GM18873 (cell line): ENCODE data around the gene MTG1.
A peak's percentile ranks its signal among the peaks of the same experiment; 100 is the strongest.
"Not testable (repeated sequence)": the region's sequence is repeated elsewhere in the genome, so short reads cannot be mapped to it uniquely, and the experiment has no call there.

ENCODE experiments used
- ATAC-seq: cut with Tn5 transposase; IDR thresholded peaks from one replicate; pipeline ENCODE4 v1.9.1; 2021; ENCODE audit warnings: mild to moderate bottlenecking, moderate library complexity, moderate number of reproducible peaks; ENCODE audit not compliant: unreplicated experiment, low FRiP score

Gene MTG1

DNA sequence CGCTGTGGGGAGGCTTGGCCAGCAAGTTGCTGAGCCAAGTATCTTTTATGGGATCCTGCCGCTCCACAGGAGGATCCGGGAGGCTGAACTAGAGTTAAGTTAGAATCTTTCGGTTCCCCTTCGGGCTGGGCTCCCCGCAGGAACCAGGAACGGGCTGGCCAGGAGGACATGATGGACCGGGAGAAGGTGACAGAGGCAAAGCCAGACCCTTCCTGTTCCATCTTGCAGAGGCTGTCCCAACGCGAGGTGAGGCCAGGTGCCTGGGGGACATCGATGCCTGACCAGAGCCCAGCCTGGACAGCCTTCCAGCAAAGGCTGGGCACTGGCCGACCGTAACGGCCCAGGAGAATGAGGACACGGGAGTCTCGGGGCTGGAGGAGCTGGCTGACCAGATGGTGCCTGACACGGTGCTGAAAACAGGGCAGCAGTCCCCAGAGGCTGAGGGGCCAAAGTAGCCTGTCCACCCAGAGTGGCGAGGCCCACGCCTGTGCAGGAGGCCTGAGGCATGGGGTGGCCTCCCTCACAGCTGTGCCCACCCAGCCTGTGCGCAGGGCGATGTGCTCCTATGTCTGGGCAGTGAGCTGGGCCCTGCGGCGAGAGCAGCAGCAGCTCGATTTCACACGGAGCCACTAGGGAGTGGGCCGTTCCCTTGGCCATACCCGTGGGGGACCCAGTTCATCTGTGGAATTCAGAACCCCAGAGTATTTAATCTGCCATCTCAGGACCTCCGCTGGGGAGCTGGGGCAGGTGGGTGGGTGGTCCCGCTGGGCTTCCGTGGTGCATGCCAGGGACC is 16.7 kb upstream of the MTG1 start:
- ATAC-seq, result no peak

DNA sequence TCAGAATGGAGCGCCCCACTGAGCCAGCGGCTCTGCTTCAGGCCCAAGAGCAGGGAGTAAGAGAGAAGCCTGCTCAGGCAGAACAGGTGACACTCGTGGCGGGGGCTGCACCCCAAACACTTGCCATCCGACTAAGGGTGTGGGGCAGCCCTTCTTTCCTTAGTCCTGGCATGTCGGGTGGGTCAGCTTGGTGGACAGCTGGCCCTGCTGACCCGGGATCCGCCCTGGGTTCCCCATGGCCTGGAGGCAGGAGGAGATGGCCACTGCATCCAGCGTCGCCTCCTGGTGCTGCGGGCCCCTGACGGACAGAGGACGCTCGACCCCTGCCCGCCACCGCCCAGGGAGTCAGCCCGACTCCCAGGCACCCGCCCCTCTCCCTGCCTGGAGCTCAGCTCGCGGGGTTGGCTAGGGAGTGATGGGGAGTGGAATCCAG is 16.1 kb upstream of the MTG1 start:
- no peak for ATAC-seq

DNA sequence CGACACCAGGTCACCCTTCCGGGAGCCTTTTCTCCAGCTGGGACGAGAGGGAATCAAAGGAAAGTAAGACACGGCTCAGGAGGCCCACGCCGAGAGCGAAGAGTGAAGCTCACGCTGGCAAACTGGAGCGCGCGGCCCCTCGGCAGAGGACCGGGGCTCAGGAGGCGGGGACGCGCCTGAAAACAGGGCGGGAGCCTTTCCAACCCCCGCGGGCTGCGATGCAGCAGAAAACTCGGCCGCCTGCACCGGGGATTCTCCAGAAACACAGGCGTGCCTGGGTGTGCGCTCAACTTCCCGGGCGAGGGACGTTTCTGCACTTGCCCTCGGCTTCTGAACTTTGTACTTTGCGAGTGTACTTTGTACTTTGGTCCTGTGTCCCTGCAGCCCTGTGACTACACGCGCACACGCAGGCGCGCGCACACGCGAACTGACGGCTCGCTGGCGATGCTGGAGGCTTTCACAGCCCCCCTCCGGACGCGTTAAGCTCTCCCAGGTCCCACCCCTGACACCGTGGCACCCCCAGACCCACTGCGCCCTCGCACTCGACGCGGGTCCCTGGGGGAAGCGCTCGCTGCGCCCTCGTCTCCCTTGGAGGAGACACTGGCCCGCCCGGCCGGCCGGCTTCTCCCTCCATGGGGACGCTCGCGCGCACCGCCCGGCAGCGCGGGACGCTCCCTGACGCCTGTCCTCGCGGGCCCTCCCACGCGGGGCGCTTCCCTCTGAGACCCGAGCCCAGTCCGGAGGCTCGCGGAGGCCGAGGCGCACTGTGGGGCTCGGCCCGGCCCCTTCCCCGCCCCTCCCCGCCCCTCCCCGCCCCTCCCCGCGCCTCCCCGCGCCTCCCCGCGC is 15.5 kb upstream of the MTG1 start:
- ATAC-seq, result no peak

DNA sequence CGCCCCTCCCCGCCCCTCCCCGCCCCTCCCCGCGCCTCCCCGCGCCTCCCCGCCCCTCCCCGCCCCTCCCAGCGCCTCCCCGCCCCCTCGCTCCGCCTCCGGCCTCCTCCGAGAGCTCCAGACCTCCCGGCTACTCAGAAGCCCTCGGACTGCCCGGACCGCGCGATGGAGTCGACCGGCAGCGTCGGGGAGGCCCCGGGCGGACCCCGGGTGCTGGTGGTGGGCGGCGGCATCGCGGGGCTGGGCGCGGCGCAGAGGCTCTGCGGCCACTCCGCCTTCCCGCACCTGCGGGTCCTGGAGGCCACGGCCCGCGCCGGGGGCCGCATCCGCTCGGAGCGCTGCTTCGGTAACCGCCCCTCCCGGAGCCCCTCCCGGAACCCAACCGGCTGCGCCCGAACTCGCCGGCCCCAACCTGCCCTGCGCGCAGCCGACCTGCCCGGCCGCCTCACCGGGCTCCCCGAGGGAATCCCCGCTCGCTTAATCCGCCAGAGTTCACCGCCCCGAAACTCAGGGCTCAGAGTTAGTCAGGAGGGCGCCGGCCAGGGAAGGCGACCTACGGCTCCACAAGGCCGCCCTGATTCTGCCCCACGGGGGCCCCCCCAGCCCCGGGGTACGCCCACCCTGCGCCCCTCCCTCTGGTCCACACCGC is 14.7 kb upstream of the MTG1 start, which contains the start of gene PAOX:
Gene PAOX (plus strand): TSS at position 111 of the 649 bp plus-strand sequence. CDS start 55 bp downstream, at position 166.
- ATAC-seq, result peak; percentile 41

DNA sequence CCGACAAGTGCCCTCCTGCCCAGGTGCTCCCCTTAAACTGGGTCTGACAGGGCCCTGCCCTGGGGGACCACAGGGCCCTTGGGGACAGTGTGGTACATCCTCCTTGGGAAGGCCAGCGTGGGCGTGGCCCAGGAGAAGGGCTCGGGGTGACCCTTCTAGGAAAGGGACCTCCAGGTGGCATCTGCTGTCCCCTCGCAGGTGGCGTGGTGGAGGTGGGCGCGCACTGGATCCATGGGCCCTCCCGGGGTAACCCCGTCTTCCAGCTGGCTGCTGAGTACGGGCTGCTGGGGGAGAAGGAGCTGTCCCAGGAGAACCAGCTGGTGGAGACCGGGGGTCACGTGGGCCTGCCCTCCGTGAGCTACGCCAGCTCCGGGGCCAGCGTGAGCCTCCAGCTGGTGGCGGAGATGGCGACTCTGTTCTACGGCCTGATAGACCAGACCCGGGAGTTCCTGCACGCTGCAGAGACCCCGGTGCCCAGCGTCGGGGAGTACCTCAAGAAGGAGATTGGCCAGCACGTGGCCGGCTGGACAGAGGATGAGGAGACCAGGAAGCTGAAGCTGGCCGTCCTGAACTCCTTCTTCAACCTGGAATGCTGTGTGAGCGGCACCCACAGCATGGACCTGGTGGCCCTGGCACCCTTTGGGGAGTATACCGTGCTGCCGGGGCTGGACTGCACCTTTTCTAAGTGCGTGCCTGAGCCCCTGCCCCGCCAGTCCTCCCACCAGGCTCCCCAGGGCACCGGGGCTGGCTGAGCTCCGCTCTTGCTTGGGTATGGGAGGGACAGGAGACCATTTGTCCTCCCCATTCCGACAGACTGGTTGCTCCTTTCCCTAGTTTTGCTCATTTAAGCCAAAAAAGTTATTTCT is 13.9 kb upstream of the MTG1 start:
- no peak for ATAC-seq

DNA sequence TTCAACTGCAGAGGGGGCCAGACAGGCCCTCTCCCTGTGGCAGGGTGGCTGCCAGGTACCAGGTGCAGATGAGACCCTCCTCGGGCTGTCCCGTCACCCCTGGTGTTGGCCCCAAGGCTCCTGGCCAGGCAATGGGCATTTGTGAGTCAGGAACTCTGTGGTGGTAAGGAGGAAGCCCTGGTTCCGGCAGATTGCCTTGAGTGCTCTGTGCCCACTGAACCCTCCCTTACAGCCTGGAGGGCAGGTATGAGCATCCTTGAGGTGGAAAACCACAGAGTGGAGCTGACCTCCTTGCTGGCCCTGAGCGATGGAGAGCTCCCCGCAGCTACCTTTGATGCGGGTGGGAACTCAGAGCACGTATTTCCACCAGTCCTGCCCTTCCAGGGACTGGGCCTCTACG is 12.9 kb upstream of the MTG1 start:
- ATAC-seq, result no peak

DNA sequence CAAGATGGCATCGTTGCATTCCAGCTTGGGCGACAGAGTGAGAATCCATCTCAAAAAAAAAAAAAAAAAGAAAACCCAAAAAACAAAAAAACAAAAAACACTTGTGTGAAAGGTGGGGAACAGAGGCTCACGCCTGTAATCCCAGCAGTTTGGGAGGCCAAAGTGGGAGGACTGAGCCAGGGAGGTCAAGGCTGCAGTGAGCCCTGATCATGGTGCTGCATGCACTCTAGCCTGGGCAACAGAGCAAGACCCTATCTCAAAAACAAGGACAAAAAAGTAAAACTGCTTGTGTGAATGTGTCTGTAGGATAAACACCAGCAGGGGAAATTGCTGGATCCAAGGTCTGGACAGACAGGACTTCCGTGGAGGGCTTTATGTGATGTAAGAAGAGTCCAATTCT is 10.4 kb upstream of the MTG1 start:
- ATAC-seq, result no peak

DNA sequence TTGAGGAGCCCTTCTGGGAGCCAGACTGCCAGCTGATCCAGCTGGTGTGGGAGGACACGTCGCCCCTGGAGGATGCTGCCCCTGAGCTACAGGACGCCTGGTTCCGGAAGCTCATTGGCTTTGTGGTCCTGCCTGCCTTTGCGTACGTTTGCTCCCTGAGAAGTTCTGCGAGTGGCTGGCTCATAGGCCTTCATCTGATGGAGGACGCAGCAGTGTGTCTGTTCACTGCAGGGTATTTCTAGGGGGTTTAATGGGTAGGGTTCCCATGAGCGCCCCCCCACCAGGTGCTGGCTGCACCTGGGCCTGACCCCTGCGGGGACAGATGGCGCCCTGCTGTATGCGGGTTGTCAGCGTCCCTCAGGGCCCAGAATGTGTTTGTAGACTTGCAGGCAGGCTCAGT is 9.9 kb upstream of the MTG1 start:
- ATAC-seq, result no peak

DNA sequence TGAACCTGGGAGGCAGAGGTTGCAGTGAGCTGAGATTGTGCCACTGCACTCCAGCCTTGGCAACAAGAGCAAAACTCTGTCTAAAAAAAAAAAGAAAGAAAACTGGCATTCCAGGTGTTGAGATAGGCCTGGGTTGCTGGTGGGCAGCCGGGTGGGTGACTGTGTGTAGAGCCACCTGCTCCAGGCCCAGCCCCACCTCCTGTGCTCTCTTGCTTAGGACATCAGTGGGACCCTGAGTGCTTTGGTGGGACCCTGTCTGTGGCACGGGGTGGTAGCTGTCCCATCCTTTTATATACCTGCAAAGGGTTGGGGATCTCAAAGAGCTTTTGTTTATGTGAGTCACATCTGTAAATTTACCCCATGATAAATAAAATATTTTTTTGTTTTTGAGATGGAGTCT is 8.7 kb upstream of the MTG1 start:
- no peak for ATAC-seq

DNA sequence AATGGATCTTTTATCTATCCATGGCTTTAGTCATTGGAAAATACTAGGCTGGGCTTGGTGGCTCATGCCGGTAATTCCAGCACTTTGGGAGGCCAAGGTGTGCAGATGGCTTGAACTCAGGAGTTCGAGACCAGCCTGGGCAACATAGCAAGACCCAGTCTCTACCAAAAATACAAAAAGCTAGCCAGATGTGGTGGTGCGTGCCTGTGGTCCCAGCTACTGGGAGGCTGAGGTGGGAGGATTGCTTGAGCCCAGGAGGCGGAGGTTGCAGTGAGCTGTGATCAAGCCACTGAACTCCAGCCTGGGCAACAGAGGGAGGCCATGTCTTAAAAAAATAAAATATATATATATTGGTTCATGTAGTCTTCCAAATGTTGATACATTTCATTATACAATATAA is 7.0 kb upstream of the MTG1 start:
- not testable (repeated sequence) for ATAC-seq

DNA sequence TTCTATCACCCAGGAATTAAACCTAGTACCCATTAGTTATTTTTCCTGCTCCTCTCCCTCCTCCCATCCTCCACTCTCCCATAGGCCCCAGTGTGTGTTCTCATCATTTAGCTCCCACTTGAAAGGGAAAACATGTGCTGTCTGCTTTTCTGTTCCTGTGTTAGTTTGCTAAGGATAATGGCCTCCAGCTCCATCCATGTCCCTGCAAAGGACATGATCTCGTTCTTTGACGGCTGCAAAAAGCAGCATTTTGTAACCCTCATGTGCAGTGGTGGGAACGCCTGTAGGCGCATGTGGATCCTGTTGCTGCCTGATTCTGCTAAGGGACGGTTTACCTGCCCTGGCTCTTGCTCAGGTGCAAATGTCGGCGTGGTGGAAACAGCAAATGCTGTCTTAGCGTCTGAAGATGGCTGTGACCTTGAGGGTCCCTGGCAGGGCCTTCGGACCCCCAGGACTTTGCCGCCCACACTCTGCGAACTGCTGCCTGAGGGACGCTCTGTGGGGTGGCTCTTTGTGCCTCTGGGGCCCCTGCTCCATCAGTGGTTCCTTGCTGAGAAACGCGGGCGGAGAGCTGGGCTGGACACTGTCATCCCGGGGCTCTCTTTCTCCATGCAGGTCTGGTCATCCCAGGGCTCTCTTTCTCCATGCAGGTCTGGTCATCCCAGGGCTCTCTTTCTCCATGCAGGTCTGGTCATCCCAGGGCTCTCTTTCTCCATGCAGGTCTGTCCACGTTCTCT is 5.6 kb upstream of the MTG1 start:
- no peak for ATAC-seq

DNA sequence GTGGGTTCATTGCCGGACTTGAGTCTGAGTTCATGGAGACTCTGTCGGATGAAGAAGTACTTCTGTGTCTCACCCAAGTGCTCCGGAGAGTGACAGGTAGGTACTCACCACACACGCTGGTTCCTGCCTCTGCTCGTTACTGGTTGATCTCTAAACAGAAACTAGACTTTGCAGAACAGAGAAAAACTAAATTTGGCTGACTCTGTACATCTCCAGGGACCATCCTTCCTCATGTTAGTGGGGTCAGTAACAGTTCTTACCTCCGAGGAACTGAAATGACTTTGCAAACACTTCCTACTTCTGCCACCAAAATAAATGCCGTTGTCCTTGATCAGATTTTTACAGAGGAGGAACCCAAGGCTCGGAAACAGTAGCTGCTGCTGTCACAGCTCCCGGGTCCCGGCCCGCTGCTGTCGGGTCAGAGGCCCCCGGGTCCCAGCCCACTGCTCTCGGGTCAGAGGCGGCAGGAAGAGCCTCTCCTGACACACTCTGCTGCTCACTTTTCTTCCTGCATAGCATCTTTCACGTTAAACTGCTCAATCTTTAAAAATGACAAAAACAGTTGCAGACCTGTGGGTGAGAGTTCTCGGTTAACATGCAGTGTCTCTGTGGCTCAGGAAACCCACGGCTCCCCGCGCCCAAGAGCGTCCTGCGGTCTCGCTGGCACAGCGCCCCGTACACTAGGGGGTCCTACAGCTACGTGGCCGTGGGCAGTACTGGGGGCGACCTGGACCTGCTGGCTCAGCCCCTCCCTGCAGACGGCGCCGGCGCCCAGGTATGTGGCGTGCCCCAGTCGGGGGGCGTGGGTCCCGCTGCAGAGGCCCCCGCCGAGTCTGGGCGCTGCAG is 4.8 kb upstream of the MTG1 start:
- peak; percentile 86 for ATAC-seq

DNA sequence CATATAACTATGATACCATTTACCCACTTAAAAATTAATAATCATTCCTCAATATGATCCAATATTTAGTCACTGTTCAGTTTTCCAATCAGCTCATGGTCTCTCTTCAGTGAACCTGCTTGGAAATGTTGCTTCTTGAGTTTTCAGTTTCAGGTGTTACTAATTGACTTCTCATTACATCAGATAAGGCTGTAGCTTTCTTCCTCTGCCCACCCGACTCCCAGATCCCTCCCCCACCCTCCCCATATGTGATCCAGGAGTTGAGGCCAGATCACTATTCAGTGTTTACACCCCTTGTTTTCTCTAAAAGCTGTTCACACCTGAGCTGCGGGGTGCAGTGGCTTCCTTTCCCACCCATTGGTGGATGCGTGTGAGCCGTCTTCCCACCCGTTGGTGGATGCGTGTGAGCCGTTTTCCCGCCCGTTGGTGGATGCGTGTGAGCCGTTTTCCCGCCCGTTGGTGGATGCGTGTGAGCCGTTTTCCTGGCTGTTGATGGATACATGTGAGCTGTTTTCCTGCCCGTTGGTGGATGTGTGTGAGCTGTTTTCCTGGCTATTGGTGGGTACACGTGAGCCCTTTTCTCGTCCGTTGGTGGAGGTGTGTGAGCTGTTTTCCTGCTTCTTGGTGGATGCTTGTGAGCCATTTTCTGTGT is 3.2 kb upstream of the MTG1 start:
- ATAC-seq, result no peak

DNA sequence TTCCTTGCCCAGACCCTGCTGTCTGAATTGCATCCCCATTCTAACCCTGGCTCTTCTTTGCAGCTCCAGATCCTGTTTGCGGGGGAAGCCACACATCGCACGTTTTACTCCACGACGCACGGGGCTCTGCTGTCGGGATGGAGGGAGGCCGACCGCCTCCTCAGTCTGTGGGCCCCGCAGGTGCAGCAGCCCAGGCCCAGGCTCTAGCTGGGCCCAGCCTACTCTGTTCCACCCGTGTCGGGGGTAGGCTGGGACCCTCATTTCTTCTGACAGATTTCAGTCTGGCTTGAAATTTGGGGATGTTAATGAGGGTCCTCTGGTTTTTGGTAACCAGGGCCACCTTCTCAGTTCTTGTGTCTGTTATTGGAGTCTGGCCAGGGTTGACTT is 2.7 kb upstream of the MTG1 start:
- no peak for ATAC-seq

DNA sequence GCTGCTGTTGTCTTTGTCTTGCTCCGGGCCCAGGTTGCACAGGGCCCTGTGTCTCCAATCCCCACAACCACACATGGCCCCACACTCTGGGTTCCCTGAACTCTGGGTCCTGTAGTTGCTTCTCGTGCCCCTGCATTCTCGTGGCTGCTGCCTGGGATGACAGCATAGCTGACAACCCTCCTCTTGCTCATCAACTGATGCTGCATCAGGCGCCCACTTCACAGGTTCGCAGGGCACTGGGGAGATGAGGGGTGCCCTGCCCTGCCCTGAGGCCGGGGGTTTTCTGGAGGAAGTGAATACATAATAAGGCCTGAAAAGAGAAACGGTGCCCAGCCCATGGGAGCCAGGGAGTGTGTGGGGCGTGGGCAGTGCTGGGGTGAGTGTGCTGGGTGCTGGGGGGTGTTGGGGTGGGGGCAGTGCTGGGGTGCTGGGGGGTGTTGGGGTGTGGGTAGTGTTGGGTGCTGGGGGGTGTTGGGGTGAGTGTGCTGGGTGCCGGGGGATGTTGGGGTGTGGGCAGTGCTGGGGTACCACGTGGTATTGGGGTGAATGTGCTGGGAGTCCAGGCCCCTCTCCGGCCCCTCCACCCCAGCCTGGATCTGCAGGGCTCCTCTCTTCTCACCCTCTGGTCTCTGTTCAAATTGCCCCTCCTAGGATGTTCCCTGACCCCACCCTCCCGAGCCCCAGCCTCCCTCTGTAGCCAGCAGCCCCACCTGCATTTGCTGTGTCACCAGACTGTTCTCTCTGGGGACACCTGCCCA is 2.0 kb upstream of the MTG1 start:
- no peak for ATAC-seq

DNA sequence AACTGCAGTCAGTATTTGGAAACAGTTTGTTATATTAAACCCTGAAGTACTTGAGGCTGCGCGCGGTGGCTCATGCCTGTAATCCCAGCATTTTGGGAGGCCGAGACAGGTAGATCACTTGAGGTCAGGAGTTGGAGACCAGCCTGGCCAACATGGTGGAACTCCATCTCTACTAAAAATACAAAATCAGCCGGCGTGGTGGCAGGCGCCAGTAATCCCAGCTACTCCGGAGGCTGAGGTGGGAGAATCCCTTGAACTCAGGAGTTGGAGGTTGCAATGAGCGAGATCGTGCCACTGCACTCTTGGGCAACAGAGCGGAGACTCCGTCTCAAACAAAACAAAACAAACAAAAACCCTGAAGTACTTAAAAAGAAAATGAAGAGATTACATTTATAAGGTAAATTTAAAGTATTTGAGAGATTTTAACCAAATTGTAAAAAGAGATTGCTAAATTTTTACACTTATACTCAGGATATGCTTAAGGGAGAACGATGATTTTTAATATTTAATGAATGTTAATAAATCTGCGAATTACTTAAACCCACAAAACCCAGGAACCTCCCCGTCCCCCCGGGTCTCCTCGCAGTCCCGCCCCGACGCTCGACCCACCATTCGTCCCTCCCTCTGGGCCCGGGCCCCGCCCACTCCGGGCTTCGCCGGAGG is 425 bp upstream of the MTG1 start:
- no peak for ATAC-seq

DNA sequence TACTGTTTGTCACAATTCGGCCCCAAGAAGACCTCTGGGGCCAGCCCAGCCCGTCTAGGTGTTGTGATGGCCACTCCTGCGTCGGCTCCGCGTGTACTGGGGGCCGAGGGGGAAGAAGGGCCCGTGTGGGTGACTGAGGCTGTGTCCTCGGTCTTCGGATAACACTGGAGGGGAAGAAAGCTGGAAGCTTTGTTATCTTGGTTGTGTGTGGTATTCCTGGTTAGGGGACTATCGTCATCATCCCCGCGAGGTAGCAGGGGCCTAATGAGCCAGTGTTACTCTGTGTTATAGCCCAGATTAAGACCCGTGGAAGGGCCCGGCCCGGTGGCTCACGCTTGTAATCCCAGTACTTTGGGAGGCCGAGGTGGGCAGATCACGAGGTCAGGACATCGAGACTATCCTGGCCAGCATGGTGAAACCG is 854 bp downstream of the MTG1 start:
- ATAC-seq, result no peak
